GM13977 (cell line): Measurements from ENCODE around the gene PRMT5.
A peak's percentile ranks its signal among the peaks of the same experiment; 100 is the strongest.

Experiments
- DNase-seq: peaks from one replicate; pipeline ENCODE4 v3.0.0; 2012; ENCODE audit warnings: low spot score
- CTCF ChIP-seq: IDR thresholded peaks from 2 replicates; pipeline ENCODE4 v1.5.1; 2012; ENCODE audit warnings: mild to moderate bottlenecking, control low read depth; ENCODE audit not compliant: insufficient read depth; ENCODE audit errors: extremely low read depth, missing control alignments
- in situ Hi-C: fragments of 300-500 bp; cut with MboI; formaldehyde crosslinking; loops from one replicate; pipeline ENCODE4 v1.12.0; 2022; ENCODE audit warnings: low sequenced_read_pairs, low pct_unique_long_range_greater_than_20kb, mixed read lengths, inconsistent platforms; ENCODE audit not compliant: unreplicated experiment

Gene PRMT5

DNA sequence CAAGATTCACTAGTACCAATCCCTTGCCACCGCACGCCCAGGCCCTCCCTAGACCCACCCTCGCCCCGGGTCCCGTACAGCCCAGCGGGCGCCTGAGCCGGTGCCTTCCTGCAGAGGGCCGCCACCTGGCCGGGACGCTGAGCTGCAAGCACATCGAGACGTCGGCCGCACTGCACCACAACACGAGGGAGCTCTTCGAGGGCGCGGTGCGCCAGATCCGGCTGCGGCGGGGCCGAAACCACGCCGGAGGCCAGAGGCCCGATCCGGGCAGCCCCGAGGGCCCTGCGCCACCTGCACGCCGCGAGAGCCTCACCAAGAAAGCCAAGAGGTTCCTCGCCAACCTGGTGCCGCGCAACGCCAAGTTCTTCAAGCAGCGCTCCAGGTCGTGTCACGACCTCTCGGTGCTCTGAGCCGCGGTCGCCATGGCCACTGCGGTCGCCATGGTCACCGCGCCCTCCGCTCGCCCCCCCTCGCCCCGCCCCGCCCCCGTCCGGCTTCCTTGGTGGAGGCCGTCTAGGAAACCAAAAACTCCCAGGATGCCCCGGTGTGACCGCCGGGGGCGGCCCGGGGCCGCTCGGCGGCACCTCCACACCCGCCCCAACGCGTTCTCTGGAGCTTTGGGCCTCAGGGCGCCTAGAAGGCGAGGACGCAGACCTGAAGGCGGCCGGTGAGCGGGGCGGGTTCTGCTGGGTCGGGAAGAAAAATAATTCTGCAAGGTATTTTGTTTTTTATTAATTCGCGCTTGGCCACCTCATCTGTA is 42.5 kb downstream of the PRMT5 start:
- in situ Hi-C loops, result no loop called here
- DNase-seq, result peak; percentile 92
- TF ChIP-seq CTCF, result peak; percentile 46

DNA sequence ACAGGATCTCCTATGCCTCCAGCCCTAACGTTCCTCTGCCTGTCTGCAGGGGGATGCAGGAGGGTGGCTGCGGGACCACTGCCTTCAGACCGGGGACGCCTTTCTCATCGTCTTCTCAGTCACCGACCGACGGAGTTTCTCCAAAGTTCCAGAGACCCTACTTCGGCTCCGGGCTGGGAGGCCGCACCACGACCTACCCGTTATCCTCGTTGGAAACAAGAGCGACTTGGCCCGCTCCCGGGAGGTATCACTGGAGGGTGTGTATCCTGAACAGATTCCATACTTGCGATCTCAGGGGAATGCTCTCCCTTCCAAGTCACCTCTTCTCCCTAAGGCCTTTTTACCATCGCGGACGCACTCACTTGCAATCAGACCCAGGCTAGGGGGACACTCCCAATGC is 43.2 kb downstream of the PRMT5 start:
- TF ChIP-seq CTCF, result no peak
- DNase-seq, result no peak
- in situ Hi-C loops, result no loop called here

GRCh38 chr14:22884738-22885523 is 44.2 kb downstream of the PRMT5 start:
- no peak for DNase-seq
- TF ChIP-seq CTCF, result no peak
- in situ Hi-C loops, result no loop called here

GRCh38 chr14:22884076-22884737 is 45.0 kb downstream of the PRMT5 start:
- in situ Hi-C loops, result no loop called here
- no peak for TF ChIP-seq CTCF
- DNase-seq, result no peak

GRCh38 chr14:22883173-22883976 is 45.8 kb downstream of the PRMT5 start, which contains the start of gene REM2:
TSS of gene REM2 (plus strand) at chr14:22883222. CDS start at chr14:22883288, 66 bp downstream.
- no peak for DNase-seq
- in situ Hi-C loops, result no loop called here
- no peak for TF ChIP-seq CTCF
